Psoas muscle (tissue), 8 donors: ENCODE data around the gene CADM1. TPM values are rescaled to one million over a fixed set of nuclear protein-coding genes. Genes with fewer than 3 reads are reported as not detected.

ENCODE experiments used
- ATAC-seq, 4 donors: fragments of 200-7000 bp; cut with Tn5 transposase; one replicate each; pipeline ENCODE4 v1.9.1; 2020; ENCODE audit warnings: moderate library complexity in 3 of 4, mild to moderate bottlenecking in 2 of 4
- DNase-seq, 2 donors: peaks; one replicate each; pipeline ENCODE4 v3.0.0-alpha.2; 2020
- H3K27ac ChIP-seq: fragments of 200-600 bp; one replicate; pipeline ENCODE4 v1.8.0; 2022
- H3K27me3 ChIP-seq, 3 donors: fragments of 200-600 bp in 1 of 3; one replicate each; pipeline versions ENCODE4 v1.6.1 to v1.8.0; 2013 to 2022; ENCODE audit warnings: low read length in 2 of 3, mild to moderate bottlenecking in 2 of 3, moderate library complexity in 1 of 3; ENCODE audit not compliant: insufficient read depth in 3 of 3
- H3K36me3 ChIP-seq, 2 donors: fragments of 200-600 bp in 1 of 2; one replicate each; pipeline versions ENCODE4 v1.6.1 to v1.8.0; 2013 to 2022; ENCODE audit warnings: low read depth in 1 of 2, mild to moderate bottlenecking in 1 of 2, moderate library complexity in 1 of 2; ENCODE audit not compliant: insufficient read depth in 1 of 2
- H3K4me1 ChIP-seq: fragments of 200-600 bp; one replicate; pipeline ENCODE4 v1.8.0; 2022
- H3K4me3 ChIP-seq: fragments of 200-600 bp; one replicate; pipeline ENCODE4 v1.8.0; 2022; ENCODE audit warnings: mild to moderate bottlenecking
- H3K9me3 ChIP-seq: fragments of 200-600 bp; one replicate; pipeline ENCODE4 v1.8.0; 2022
- WGBS, 3 donors: extraction: QIAGEN DNeasy Blood & Tissue Kit; methylation state at CpG; one replicate each; pipeline versions ENCODE4 v1.1.6 to v1.1.7; 2013; 5-methylcytosine and 5-hydroxymethylcytosine counted together
- intact Hi-C, 2 donors: fragments of 100-400 bp; cut with DNase I; formaldehyde crosslinking; loops; one replicate each; pipeline versions ENCODE4 v1.11.0 to v1.14.2; 2022
- polyA plus RNA-seq, 3 donors: library from polyadenylated mRNA; stranded (reverse); fragments of 200-250 nt; gene quantifications; one replicate each; pipeline ENCODE4 v1.2.3, GENCODE V29; 2013
- total RNA-seq, 4 donors: library from RNA; stranded (reverse); fragmentation: NEBNext Ultra II Directional in 2 of 4; extraction: Animal tissue kit (Norgen Biotek cat#: 25700) in 2 of 4; gene quantifications; one replicate each; pipeline versions ENCODE4 v1.2.1 to v1.2.4, GENCODE V29; 2021 to 2023
- TF ChIP-seq, protein P1 (sequence below): fragments of 200-600 bp; IDR thresholded peaks from one replicate; pipeline ENCODE4 v1.8.0; 2022; ENCODE audit warnings: antibody characterized with exemption
- donor health status: healthy with polysubstance abuse.
- donor health status: DM: no; HTN: no; CAD: no; lungs with moderate emphysema.
- donor health status: Bipolar disorder and iron deficiency.
- donor health status: healthy.
- donor health status: DM: yes; HTN: yes; CAD: no.
- donor health status: DM: no; HTN: no; CAD: no.
- donor health status: DM: no; HTN: no; CAD: no.
- donor health status: DM: yes; HTN: yes; CAD: no.

The CADM1 gene
- total and polyA plus RNA-seq, 7 donors, result 3.1 to 12.4 (median 9.5) TPM

DNA sequence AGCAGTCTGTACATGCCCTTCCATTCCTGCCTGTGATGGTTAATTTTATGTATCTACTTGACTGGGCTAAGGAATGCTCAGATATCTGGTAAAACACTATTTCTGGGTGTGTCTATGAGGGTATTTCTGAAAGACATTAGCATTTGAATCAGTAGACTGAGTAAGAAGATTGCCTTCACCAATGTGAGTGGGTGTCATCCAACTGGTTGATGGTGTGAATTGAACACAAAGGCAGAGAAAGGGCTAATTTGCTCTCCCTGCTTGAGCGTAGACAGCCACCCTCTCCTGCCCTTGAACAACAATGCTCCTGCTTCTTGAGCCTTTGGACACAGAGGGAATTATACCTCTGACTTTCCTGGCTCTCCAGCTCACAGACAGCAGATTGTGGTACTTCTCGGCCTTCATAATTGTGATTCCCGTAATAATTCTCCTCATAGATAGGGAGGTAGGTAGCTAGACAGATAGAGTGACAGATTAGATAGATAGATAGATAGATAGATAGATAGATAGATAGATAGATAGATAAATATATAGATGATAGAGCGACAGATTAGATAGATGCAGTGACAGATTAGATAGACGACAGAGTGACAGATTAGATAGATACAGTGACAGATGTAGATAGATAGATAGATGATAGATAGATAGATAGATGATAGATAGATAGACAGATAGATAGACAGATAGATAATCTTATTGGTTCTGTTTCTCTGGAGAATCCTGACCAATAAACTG lies 370.6 kb downstream of the CADM1 start:
- Histone ChIP-seq H3K4me3 (no peak overlapping the region), H3K36me3 (no peaks in the 10 kb centered on the region), H3K27me3 (no peaks in the 10 kb centered on the region), H3K9me3 (no peaks in the 10 kb centered on the region), H3K4me1 (no peaks in the 10 kb centered on the region), H3K27ac (no peak overlapping the region)
- 95 to 96% (median 95%) methylated on average over 5 of the region's 5 CpGs for WGBS, 3 donors
- ATAC-seq (no peak), DNase-seq (no peak)
- TF ChIP-seq, protein P1, sequence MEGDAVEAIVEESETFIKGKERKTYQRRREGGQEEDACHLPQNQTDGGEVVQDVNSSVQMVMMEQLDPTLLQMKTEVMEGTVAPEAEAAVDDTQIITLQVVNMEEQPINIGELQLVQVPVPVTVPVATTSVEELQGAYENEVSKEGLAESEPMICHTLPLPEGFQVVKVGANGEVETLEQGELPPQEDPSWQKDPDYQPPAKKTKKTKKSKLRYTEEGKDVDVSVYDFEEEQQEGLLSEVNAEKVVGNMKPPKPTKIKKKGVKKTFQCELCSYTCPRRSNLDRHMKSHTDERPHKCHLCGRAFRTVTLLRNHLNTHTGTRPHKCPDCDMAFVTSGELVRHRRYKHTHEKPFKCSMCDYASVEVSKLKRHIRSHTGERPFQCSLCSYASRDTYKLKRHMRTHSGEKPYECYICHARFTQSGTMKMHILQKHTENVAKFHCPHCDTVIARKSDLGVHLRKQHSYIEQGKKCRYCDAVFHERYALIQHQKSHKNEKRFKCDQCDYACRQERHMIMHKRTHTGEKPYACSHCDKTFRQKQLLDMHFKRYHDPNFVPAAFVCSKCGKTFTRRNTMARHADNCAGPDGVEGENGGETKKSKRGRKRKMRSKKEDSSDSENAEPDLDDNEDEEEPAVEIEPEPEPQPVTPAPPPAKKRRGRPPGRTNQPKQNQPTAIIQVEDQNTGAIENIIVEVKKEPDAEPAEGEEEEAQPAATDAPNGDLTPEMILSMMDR, result no peak
- intact Hi-C loops, result no loop called here

DNA sequence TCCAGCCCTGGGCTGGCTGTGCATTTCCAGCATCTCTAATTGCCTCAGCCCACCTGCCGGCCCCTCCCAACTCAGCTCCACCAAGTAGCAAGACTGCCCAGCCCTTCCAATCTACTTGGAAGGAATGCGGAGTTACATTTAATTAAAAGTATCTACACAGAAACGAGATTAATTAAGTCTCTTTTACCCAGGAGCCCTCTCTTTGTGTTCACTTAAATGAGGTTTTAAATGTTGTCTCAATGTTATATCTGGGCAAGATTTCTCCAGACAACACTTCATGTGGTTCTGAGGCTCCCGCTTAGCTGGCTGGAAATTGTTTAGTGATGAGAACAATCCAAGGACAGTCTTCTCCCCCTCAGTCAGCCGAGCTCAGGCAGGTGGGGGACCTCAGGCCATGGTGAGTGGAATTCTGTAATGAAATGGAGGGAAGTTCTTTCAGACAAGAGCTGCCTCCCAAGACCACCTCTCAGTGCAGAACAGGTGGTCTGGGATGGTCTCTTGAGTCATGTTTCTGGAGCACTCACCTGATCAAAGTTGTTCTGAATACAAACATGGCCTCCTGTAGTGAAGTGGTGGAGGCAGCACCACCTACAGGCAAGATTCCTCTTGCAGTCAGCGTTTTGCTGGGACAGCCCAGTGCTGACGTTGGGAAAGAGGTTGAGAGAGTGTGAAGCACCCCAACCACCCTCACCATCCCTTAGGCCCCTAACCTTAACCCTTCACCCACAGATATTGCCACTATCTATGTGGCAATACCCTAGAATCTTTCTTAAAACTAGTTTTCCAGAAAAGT lies 371.6 kb downstream of the CADM1 start:
- no peak overlapping the region for H3K4me3 ChIP-seq
- WGBS, 3 donors, result 64 to 71% (median 69%) methylated on average over 7 of the region's 7 CpGs
- no peak for ATAC-seq

DNA sequence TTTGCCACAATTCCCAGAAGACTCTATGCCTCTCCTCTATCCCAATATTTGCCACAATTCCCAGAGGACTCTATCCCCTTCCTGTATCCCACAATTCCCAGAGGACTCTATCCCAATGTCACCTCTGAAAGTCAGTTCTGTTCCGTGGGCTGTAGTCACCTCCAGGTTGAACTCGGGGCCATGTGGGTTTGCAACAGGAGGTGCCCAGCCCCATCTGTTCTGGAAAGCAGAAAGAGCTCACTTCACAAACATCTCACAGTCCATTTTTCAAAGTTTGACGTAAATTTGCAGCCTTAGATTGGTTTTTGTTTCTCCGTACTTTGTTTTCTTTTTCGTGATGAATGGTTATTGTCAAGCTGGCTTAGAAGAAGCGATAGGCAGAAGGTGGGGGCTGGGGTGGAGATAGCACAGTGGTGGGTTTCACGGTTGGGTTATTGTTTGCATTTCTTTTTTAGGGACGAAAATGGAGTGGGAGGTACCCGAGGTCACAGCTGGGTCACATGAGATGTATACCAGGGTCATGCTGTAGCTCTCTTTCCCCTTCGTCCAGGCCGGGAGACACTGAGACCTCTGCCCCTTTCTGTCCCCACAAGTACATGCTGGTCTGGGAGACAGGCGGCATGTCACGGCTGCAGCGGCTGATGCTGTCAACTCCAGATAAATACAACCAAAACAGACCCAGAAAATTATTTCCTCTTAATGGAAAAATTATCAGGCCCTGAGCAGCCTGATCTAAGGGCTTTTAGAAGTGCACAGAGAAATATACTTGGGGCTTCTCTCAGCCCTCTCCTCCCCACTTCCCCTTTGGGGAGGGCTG lies 374.5 kb downstream of the CADM1 start:
- H3K4me1 ChIP-seq, result no peaks in the 10 kb centered on the region
- TF ChIP-seq, protein P1, result no peak
- H3K36me3 ChIP-seq, result no peaks in the 10 kb centered on the region
- WGBS, 3 donors, result 68 to 74% (median 71%) methylated on average over 14 of the region's 14 CpGs
- H3K27ac ChIP-seq, result no peak overlapping the region
- H3K27me3 ChIP-seq, result no peaks in the 10 kb centered on the region
- intact Hi-C loops, result no loop called here
- H3K4me3 ChIP-seq, result no peak overlapping the region
- no peaks in the 10 kb centered on the region for H3K9me3 ChIP-seq
- ATAC-seq (no peak), DNase-seq (no peak)

More for the DNA sequence above, 371.6 kb downstream of the CADM1 start:
- Histone ChIP-seq H3K27me3 (no peaks in the 10 kb centered on the region), H3K36me3 (no peaks in the 10 kb centered on the region), H3K27ac (no peak overlapping the region), H3K4me1 (no peaks in the 10 kb centered on the region), H3K9me3 (no peaks in the 10 kb centered on the region)
- intact Hi-C loops, result no loop called here
- no peak for DNase-seq
- TF ChIP-seq, protein P1, result peak; percentile 18

DNA sequence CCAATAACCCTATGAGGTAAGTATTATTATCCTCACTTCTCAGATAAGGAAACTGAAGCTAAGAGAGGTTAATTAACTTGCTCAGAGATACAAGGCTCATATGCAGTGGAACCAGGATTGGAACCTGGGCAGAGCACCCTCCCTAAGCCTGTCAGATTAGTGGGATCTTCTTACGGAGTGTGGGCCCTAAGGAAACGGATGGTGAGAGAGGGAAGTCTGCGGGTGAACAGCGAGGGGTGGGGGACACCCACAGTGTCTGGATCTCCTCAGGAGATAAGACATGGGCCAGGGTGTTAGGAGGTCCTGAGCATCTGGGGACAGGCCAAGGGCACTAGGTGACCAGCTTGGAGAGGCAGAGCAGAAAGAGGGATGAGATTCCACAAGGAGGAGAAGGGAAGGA lies 376.0 kb downstream of the CADM1 start:
- Histone ChIP-seq H3K4me3 (no peak overlapping the region), H3K4me1 (no peaks in the 10 kb centered on the region), H3K9me3 (no peaks in the 10 kb centered on the region), H3K27me3 (no peaks in the 10 kb centered on the region), H3K36me3 (no peaks in the 10 kb centered on the region), H3K27ac (no peak overlapping the region)
- 86 to 88% (median 86%) methylated on average over 4 of the region's 4 CpGs for WGBS, 3 donors
- TF ChIP-seq, protein P1, result no peak
- ATAC-seq (no peak), DNase-seq (no peak)
- intact Hi-C loops, result no loop called here
